NCI-H524 (cell line): ENCODE measurements around the gene GOSR1.
"Not testable (repeated sequence)": the region's sequence is repeated elsewhere in the genome, so short reads cannot be mapped to it uniquely, and the experiment has no call there.

Experiments used
- DNase-seq, 2 experiments: peaks; one replicate each; lab custom pipeline; 2025; lab: John Stamatoyannopoulos, UW

The GOSR1 gene

GRCh38 chr17:30505868-30506417, 28.7 kb downstream of the GOSR1 start:
- DNase-seq, result no peak

GRCh38 chr17:30506481-30506880, 29.3 kb downstream of the GOSR1 start:
- no peak for DNase-seq

GRCh38 chr17:30513346-30513745, 36.1 kb downstream of the GOSR1 start:
- no peak for DNase-seq

- no peak for DNase-seq
Observed at GRCh38 chr17:30514895-30515596, 37.8 kb downstream of the GOSR1 start.

- no peak for DNase-seq
Observed at GRCh38 chr17:30517786-30518185, 40.6 kb downstream of the GOSR1 start.

- DNase-seq, result no peak
Observed at GRCh38 chr17:30519166-30519565, 42.0 kb downstream of the GOSR1 start.

GRCh38 chr17:30519707-30520106, 42.5 kb downstream of the GOSR1 start:
- DNase-seq, result no peak

GRCh38 chr17:30520436-30520835, 43.2 kb downstream of the GOSR1 start:
- no peak for DNase-seq

GRCh38 chr17:30520882-30521281, 43.7 kb downstream of the GOSR1 start:
- no peak for DNase-seq

GRCh38 chr17:30521766-30522165, 44.6 kb downstream of the GOSR1 start:
- DNase-seq, result no peak

GRCh38 chr17:30523236-30523635, 46.0 kb downstream of the GOSR1 start:
- not testable (repeated sequence) for DNase-seq

GRCh38 chr17:30524847-30525246, 47.6 kb downstream of the GOSR1 start:
- no peak for DNase-seq

GRCh38 chr17:30526401-30526800, 49.2 kb downstream of the GOSR1 start:
- DNase-seq, result no peak

GRCh38 chr17:30528701-30529100, 51.5 kb downstream of the GOSR1 start:
- DNase-seq, result not testable (repeated sequence)

- DNase-seq, result no peak
Observed at GRCh38 chr17:30530346-30531025, 53.3 kb downstream of the GOSR1 start.

- no peak for DNase-seq
Observed at GRCh38 chr17:30532871-30533270, 55.7 kb downstream of the GOSR1 start.

- no peak for DNase-seq
Observed at GRCh38 chr17:30534298-30534697, 57.1 kb downstream of the GOSR1 start.

GRCh38 chr17:30534938-30535921, 58.0 kb downstream of the GOSR1 start:
- DNase-seq, result no peak

GRCh38 chr17:30536846-30537245, 59.6 kb downstream of the GOSR1 start:
- not testable (repeated sequence) for DNase-seq

GRCh38 chr17:30537667-30538066, 60.5 kb downstream of the GOSR1 start:
- not testable (repeated sequence) for DNase-seq

- peak in 1 of 2 experiments; percentile 30 for DNase-seq
Observed at GRCh38 chr17:30541802-30542201, 64.6 kb downstream of the GOSR1 start.

GRCh38 chr17:30543456-30543855, 66.2 kb downstream of the GOSR1 start:
- DNase-seq, result no peak
